ENCODE measurements around the gene ZNF559.

The ZNF559 gene

DNA sequence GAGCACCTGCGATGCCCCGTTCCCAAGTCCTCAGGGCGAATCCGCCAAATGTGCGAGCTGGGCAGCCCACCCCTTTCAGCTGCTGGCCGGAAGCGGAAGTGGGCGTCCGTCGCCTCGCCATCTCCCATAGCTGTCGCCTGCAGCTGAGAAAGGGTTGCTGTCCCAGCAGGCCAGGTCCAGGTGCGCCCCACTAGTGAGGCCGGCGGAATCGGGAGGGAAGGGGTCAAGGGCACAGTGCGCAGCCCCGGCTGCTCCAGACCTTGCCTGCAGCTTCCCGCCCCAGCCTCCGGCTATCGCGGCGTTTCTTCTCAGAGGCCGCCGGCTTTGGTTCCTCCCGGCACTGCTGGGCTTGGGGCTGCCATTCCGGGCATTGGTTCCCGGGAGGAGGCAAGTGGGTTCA lies 38.9 kb downstream of the ZNF559 start, which contains the start of gene ZNF177:
Gene ZNF177 (plus strand): TSS at position 109 of the 400 bp plus-strand sequence. CDS start 15,299 bp downstream, outside the sequence.
- peak; percentile 30 for DNase-seq

DNA sequence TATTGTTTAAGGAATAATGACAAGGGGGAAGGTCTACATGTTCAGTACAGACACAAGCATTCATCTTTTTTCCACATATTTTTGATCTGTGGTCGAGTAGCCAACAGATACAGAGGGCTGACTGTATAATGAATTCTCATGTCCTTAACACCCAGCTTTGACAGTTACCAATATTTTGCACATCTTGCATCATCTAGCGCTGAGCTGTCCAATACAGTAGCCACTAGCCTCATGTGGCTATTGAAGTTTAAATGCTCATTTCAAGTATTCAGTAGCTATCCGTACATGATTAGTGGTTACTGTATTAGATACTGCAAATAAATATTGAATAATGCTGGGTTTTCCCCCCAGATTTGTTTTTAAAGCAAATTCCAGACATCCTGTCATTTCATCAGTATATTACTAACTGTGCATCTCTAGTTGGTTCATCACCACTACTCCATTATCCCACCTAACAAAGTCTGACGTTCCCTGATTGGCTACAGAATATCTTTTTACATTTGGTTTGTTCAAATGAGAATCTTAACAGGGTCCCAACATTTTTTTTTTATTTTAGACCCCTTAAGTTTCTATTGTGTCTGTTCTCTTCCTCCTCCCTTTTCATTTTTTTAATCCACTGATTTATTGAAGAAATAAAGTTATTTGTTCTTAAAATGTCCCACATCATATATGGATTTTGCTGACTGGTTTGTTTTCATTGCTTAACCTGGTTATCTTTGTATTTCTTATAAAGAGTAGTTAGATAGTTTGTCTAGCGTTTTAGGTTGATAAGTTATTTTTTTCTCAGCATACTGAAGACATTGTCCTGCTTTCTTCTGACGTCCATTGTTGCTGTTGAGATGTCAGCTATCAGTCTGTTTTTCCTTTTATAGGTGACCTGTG lies 47.0 kb downstream of the ZNF559 start:
- no peak for DNase-seq

DNA sequence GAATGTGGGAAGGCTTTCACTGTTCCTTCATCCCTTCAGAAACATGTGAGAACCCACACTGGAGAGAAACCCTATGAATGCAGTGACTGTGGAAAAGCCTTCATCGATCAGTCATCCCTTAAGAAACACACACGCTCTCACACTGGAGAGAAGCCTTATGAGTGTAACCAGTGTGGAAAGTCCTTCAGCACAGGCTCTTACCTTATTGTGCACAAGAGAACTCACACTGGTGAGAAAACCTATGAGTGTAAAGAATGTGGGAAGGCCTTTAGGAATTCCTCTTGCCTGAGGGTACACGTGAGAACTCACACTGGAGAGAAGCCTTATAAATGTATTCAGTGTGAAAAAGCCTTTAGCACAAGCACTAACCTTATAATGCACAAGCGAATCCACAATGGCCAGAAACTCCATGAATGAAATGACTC lies 57.4 kb downstream of the ZNF559 start:
- DNase-seq: no peak
